Measurements from ENCODE around the gene RGMA. TPM values are rescaled to one million over a fixed set of nuclear protein-coding genes. Genes with fewer than 3 reads are reported as not detected.

RGMA gene
- total and polyA plus RNA-seq, 2 donors (not counting 3 experiments of a cell fraction or from before 2014, with no cell fraction given): 0.06 to 0.13 TPM

DNA sequence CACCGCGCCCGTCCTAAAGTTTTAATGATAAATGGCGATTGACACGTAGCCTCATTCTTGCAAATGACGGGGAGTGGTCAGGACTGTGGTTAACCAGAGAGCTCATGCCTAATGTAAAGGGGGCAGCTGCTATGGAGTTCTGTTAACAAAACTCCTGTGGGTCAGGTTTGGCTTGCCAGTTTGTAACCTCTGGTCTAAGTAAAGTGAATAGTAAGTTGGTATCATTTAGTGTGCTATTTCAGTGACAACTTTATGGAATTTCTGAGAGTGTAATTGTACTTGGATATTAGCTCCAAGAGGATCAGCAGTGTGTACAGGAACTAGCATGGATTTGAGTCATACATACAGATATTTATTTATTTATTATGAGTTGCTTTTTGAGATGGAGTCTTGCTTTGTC lies 87.9 kb downstream of the RGMA start:
- no peak overlapping the region for H3K9ac ChIP-seq (replicated peaks; ENCODE audit: extremely low read depth, insufficient read depth, low read length)
- H3K27ac ChIP-seq (ENCODE audit: insufficient read depth, low read depth, low read length): no peak overlapping the region
- peaks cover 40 to 49% of the 10 kb centered on the region in 2 experiments for H3K36me3 ChIP-seq (ENCODE audit: control insufficient read depth in 2 of 2, extremely low read depth in 1 of 2, insufficient read depth in 2 of 2, low read length in 2 of 2)
- BruUV-seq (replicated peaks): no TSS peak
- no peaks in the 10 kb centered on the region for H3K4me1 ChIP-seq (ENCODE audit: control insufficient read depth, extremely low read depth, insufficient read depth, low read length)
- TF ChIP-seq POLR2AphosphoS5 (IDR thresholded peaks at IDR 0.05; ENCODE audit: insufficient read depth, low read depth, low read length): no peak
- TF ChIP-seq JUN (IDR thresholded peaks at IDR 0.05; ENCODE audit: borderline replicate concordance, insufficient read depth, insufficient read length, low read depth): no peak
- TF ChIP-seq MYC (IDR thresholded peaks at IDR 0.05; ENCODE audit: low read depth, low read length): no peak
- no peak for TF ChIP-seq EZH2 (IDR thresholded peaks at IDR 0.05; ENCODE audit: borderline replicate concordance, low read depth, low read length, severe bottlenecking)
- no peak for TF ChIP-seq POLR2A (IDR thresholded peaks at IDR 0.05; ENCODE audit: low read depth, low read length)
- no peak for TF ChIP-seq CTCF (IDR thresholded peaks at IDR 0.05; ENCODE audit: extremely low read depth in 1 of 2, insufficient read depth in 1 of 2, low read depth in 1 of 2, low read length in 2 of 2)
- TF ChIP-seq GATA2 (IDR thresholded peaks at IDR 0.05; ENCODE audit: insufficient read depth, insufficient read length, low read depth, low read length): no peak
- no peak for TF ChIP-seq MAX (IDR thresholded peaks at IDR 0.05; ENCODE audit: insufficient read depth, insufficient read length)
- TF ChIP-seq FOS (IDR thresholded peaks at IDR 0.05; ENCODE audit: borderline replicate concordance, insufficient read depth, low read length): no peak
- intact Hi-C loops (cut with micrococcal nuclease) (no loop called here), dilution Hi-C loops (cut with MboI; ENCODE audit: extremely low pct_ligation_motif_present, low sequenced_read_pairs) (no loop called here)
- H4K20me1 ChIP-seq (replicated peaks; ENCODE audit: control insufficient read depth, extremely low read depth, insufficient read depth, low read length): peaks cover 2% of the 10 kb centered on the region
- POLR2A ChIA-PET: no interaction called here
- H3K4me3 ChIP-seq (replicated peaks in 1 of 3; ENCODE audit: insufficient read depth in 1 of 3, low read depth in 1 of 3, low read length in 3 of 3): no peak overlapping the region
- no peak for DNase-seq (ENCODE audit: low read depth, low spot score)
- H3K79me2 ChIP-seq (ENCODE audit: control insufficient read depth, insufficient read depth, low read length): peaks cover 8% of the 10 kb centered on the region
- CTCF ChIA-PET: interaction anchor here (0.6 kb wide), 1 partner anchor 72 kb away, joined by 3 read pairs; no protein-coding TSS in a partner anchor
- H2AFZ ChIP-seq (ENCODE audit: low read depth, low read length): no peak overlapping the region
- H3K9me3 ChIP-seq (replicated peaks; ENCODE audit: control insufficient read depth, insufficient read depth, low read length): no peaks in the 10 kb centered on the region
- H3K4me2 ChIP-seq (ENCODE audit: insufficient read depth, low read length): no peak overlapping the region
- no peaks in the 10 kb centered on the region for H3K9me1 ChIP-seq (replicated peaks; ENCODE audit: control insufficient read depth, extremely low read depth, insufficient read depth, low read length)
- no peaks in the 10 kb centered on the region for H3K27me3 ChIP-seq (ENCODE audit: control insufficient read depth in 2 of 2, insufficient read depth in 2 of 2, low read length in 2 of 2)
- FAIRE-seq: no peak
